ENCODE measurements around the gene YIPF1.

DNA sequence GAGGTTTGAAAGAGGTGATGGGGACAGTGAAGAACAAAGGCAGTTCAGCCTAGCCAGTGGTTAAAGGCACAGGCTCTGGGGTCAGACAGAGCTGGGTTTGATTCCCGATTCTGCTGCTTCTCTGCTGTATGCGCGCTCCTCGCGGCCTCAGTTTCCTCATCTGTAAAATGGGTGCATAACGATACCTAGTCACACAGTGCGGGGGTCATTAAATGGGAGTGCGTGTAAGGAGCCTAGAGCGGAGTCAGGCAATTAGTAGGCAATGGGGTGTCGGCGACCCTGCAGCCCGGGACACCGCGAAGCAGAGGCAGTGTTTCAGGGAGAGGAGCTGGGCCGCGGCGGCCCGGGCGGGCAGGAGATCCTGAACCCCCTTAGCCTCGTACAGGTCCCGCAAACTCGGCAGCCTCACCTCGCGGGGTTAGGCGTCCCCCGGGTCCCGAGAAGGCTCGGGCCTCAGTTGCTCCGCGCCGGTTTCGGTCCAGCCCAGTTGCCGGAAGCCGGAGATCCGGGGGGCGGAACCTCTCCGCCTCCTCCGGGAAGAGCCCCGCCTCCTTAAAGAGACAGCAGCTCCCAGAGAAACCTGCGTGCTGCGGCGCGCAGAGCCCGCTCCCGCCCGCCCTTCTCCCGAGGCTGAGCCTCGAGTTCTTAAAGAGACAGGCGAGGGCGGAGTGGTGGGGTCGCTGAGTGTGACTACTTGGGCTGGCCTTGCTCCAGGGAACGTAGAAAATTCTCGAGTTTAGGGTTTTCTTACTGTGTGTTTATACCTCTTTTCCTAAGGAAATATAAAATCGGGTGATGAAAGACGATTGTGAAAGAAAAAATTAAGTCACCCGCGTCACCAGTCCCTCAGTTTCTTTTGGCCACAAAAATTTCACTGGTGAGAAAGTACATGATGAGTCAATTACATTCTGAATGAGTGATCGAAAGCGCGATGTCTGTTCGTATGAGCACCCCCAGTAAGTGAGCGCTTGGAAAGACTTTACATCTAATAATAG, at the start of gene YIPF1:
- TF ChIP-seq, protein P1, sequence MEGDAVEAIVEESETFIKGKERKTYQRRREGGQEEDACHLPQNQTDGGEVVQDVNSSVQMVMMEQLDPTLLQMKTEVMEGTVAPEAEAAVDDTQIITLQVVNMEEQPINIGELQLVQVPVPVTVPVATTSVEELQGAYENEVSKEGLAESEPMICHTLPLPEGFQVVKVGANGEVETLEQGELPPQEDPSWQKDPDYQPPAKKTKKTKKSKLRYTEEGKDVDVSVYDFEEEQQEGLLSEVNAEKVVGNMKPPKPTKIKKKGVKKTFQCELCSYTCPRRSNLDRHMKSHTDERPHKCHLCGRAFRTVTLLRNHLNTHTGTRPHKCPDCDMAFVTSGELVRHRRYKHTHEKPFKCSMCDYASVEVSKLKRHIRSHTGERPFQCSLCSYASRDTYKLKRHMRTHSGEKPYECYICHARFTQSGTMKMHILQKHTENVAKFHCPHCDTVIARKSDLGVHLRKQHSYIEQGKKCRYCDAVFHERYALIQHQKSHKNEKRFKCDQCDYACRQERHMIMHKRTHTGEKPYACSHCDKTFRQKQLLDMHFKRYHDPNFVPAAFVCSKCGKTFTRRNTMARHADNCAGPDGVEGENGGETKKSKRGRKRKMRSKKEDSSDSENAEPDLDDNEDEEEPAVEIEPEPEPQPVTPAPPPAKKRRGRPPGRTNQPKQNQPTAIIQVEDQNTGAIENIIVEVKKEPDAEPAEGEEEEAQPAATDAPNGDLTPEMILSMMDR (IDR thresholded peaks at IDR 0.05; ENCODE audit: poor library complexity): no peak
- TF ChIP-seq EZH2phosphoT487 (IDR thresholded peaks at IDR 0.05; ENCODE audit: low read depth, severe bottlenecking, unreplicated experiment) (no peak), EZH2 (IDR thresholded peaks at IDR 0.05; ENCODE audit: borderline replicate concordance) (no peak)
